Adrenal gland (tissue), 12 donors: ENCODE results near the gene BMP2K. TPM values are rescaled to one million over a fixed set of nuclear protein-coding genes. Genes with fewer than 3 reads are reported as not detected.

Source experiments
- DNase-seq, 7 donors: peaks; one replicate each; pipeline ENCODE4 v3.0.0-alpha.2; 2019 to 2020
- H3K27ac ChIP-seq, 5 donors: fragments of 200-600 bp; sonication (generic) in 4 of 5; 1 replicate in 3 of 5; 2 replicates in 2 of 5; pipeline versions ENCODE4 v1.5.1 to v1.8.0; 2016 to 2020; ENCODE audit warnings: mild to moderate bottlenecking in 1 of 5
- H3K27me3 ChIP-seq: fragments of 200-600 bp; 2 replicates; pipeline ENCODE4 v1.8.0; 2021
- H3K36me3 ChIP-seq, 2 donors: fragments of 200-600 bp; replicated peaks in 1 of 2; 1 replicate in 1 of 2; 2 replicates in 1 of 2; pipeline versions ENCODE4 v1.5.1 to v1.8.0; 2018 to 2022
- H3K4me1 ChIP-seq, 2 donors: fragments of 200-600 bp; replicated peaks in 1 of 2; 1 replicate in 1 of 2; 2 replicates in 1 of 2; pipeline versions ENCODE4 v1.5.1 to v1.8.0; 2018 to 2021
- H3K4me3 ChIP-seq, 4 donors: fragments of 200-600 bp; sonication (generic) in 3 of 4; one replicate each; pipeline ENCODE4 v1.5.1; 2016 to 2018
- H3K9me3 ChIP-seq, 3 donors: fragments of 200-600 bp; sonication (generic) in 1 of 3; replicated peaks in 1 of 3; 1 replicate in 2 of 3; 2 replicates in 1 of 3; pipeline versions ENCODE4 v1.5.1 to v1.8.0; 2016 to 2021
- CTCF ChIP-seq, 6 experiments: fragments of 450-650 bp in 4 of 6; fragments of 200-600 bp in 2 of 6; sonication (generic) in 1 of 6; IDR thresholded peaks; 1 replicate in 5 of 6; 2 replicates in 1 of 6; pipeline versions ENCODE4 v1.5.1 to v1.8.0; 2016 to 2021; ENCODE audit warnings: antibody characterized with exemption in 6 of 6, mild to moderate bottlenecking in 2 of 6, moderate library complexity in 1 of 6
- POLR2A ChIP-seq, 2 donors: fragments of 450-650 bp; IDR thresholded peaks; one replicate each; pipeline ENCODE4 v1.6.1; 2017; ENCODE audit warnings: antibody characterized with exemption in 2 of 2, mild to moderate bottlenecking in 2 of 2, moderate library complexity in 1 of 2
- WGBS, 4 donors: extraction: QIAGEN DNeasy Blood & Tissue Kit in 2 of 4; methylation state at CpG; one replicate each; pipeline versions ENCODE4 v1.1.5 to v1.1.7; 2013 to 2017; 5-methylcytosine and 5-hydroxymethylcytosine counted together
- intact Hi-C, 2 donors: fragments of 100-400 bp; cut with DNase I; formaldehyde crosslinking; loops; one replicate each; pipeline versions ENCODE4 v1.14.1 to v1.15.0; 2022 to 2023
- microRNA-seq, 3 donors: library from miRNA; unstranded; fragments of <30 nt; microRNA quantifications; one replicate each; pipeline ENCODE4, GENCODE V29; 2017 to 2020
- polyA plus RNA-seq, 3 donors: library from polyadenylated mRNA; stranded (reverse); fragments of 200-250 nt in 2 of 3; fragments of 350-450 nt in 1 of 3; fragmentation: Illumina TruSeq in 1 of 3; extraction: RNeasy Lipid Tissue Mini Kit (QIAGEN cat#74804) in 1 of 3; gene quantifications; one replicate each; pipeline ENCODE4 v1.2.3, GENCODE V29; 2013 to 2014
- small RNA-seq, 2 donors: library from RNA; depleted of rRNA; stranded (forward); fragments of <200 nt; gene quantifications; one replicate each; pipeline ENCODE3, GENCODE V24; 2016
- total RNA-seq, 9 donors: library from RNA; depleted of rRNA in 4 of 9; stranded (reverse); fragments of >200 nt in 4 of 9; fragments of 120-200 nt in 1 of 9; fragmentation: NEBNext Ultra II Directional in 1 of 9; extraction: Animal tissue kit (Norgen Biotek cat#: 25700) in 1 of 9; gene quantifications; one replicate each; pipeline versions ENCODE4 v1.1.0 to v1.2.4, GENCODE V29; 2013 to 2023
- donor health status: healthy with polysubstance abuse.
- donor health status: Bipolar disorder and iron deficiency.
- donor health status: DM: yes; HTN: yes; CAD: no.
- donor health status: DM: no; HTN: no; CAD: no.
- donor health status: DM: no; HTN: no; CAD: no.
- donor health status: DM: yes; HTN: yes; CAD: no.

BMP2K gene
- total and polyA plus RNA-seq, 12 donors, result 8.7 to 73.2 (median 35.8) TPM

- no peaks in the 10 kb centered on the region for H3K4me1 ChIP-seq
- no peaks in the 10 kb centered on the region for H3K27me3 ChIP-seq
- WGBS, 4 donors, result 54 to 65% (median 61%) methylated on average over 5 of the region's 5 CpGs
- H3K4me3 ChIP-seq, result no peak overlapping the region
- H3K36me3 ChIP-seq, result no peaks in the 10 kb centered on the region
- no peak for DNase-seq
- intact Hi-C loops, result loop anchor here in 1 of 2 donors (10.0 kb wide), 1 partner anchor 1258 kb away; no protein-coding TSS in a partner anchor
- H3K27ac ChIP-seq, result no peak overlapping the region
- TF ChIP-seq CTCF (IDR thresholded peaks at IDR 0.05) (no peak), POLR2A (IDR thresholded peaks at IDR 0.05) (no peak)
- no peaks in the 10 kb centered on the region for H3K9me3 ChIP-seq
Observed at GRCh38 chr4:78956975-78957374, 180.8 kb downstream of the BMP2K start.

GRCh38 chr4:78960926-78961325 is 184.8 kb downstream of the BMP2K start:
- no peak overlapping the region for H3K4me3 ChIP-seq
- 40 to 63% (median 47%) methylated on average over 3 of the region's 3 CpGs for WGBS, 4 donors
- TF ChIP-seq POLR2A (IDR thresholded peaks at IDR 0.05), result no peak
- TF ChIP-seq CTCF (IDR thresholded peaks at IDR 0.05), result no peak
- no peaks in the 10 kb centered on the region for H3K9me3 ChIP-seq
- intact Hi-C loops, result no loop called here
- H3K4me1 ChIP-seq, result no peaks in the 10 kb centered on the region
- no peak overlapping the region for H3K27ac ChIP-seq
- no peak for DNase-seq
- H3K27me3 ChIP-seq, result no peaks in the 10 kb centered on the region
- H3K36me3 ChIP-seq, result no peaks in the 10 kb centered on the region

Small RNA genes lying within 50 kb of the gene (microRNA-seq; reads per million reads assigned to microRNA genes)
- gene MIR5096, result 0 reads per million in 3 donors

Small RNA genes lying within 50 kb of the gene (small RNA-seq; reads per million reads assigned to genes)
- gene AC098818.1 (0 reads per million in 2 donors), gene MIR5096 (0 reads per million in 2 donors), gene RN7SL127P (0 reads per million in 2 donors)

Other genes with a start within 250 kb of the BMP2K start
- 1 to 10 TPM in 8 of 9 donors, under 1 TPM in 1; 0.72 to 6.7 (median 2.9) TPM for gene ANXA3, start 224.6 kb upstream of the BMP2K start, total RNA-seq
- gene ANXA3, start 224.6 kb upstream of the BMP2K start, polyA plus RNA-seq, result 10 to 100 TPM in 1 of 3 donors, 1 to 10 TPM in 2; 4.5 to 14.1 (median 9.2) TPM
- gene PAQR3, start 163.1 kb downstream of the BMP2K start, total RNA-seq, result 10 to 100 TPM in 1 of 9 donors, 1 to 10 TPM in 8; 2.4 to 14.1 (median 6.2) TPM
- 1 to 10 TPM; 1.1 to 7.9 (median 1.6) TPM for gene PAQR3, start 163.1 kb downstream of the BMP2K start, polyA plus RNA-seq